Colonic mucosa (tissue), 4 donors: Measurements from ENCODE around the gene ASTL. TPM values are rescaled to one million over a fixed set of nuclear protein-coding genes. Genes with fewer than 3 reads are reported as not detected.

ENCODE experiments used
- DNase-seq: peaks from one replicate; pipeline ENCODE4 v3.0.0-alpha.2; 2020
- H3K27ac ChIP-seq: fragments of 200-600 bp; one replicate; pipeline ENCODE4 v1.8.0; 2021
- H3K27me3 ChIP-seq: fragments of 200-600 bp; one replicate; pipeline ENCODE4 v1.8.0; 2021
- H3K36me3 ChIP-seq: fragments of 200-600 bp; one replicate; pipeline ENCODE4 v1.8.0; 2021
- H3K4me1 ChIP-seq: fragments of 200-600 bp; one replicate; pipeline ENCODE4 v1.8.0; 2021; ENCODE audit warnings: mild to moderate bottlenecking
- H3K4me3 ChIP-seq: fragments of 200-600 bp; one replicate; pipeline ENCODE4 v1.8.0; 2021
- H3K9ac ChIP-seq, 2 donors: one replicate each; pipeline ENCODE4 v1.7.0; 2013; ENCODE audit warnings: control low read depth in 2 of 2, low read depth in 2 of 2, low read length in 2 of 2
- H3K9me3 ChIP-seq: fragments of 200-600 bp; one replicate; pipeline ENCODE4 v1.8.0; 2021
- CTCF ChIP-seq: fragments of 200-600 bp; IDR thresholded peaks from one replicate; pipeline ENCODE4 v1.8.0; 2022; ENCODE audit warnings: antibody characterized with exemption, mild to moderate bottlenecking
- intact Hi-C: fragments of 100-400 bp; cut with DNase I; formaldehyde crosslinking; loops from one replicate; pipeline ENCODE4 v1.14.1; 2022
- total RNA-seq, 2 donors: library from RNA; stranded (reverse); fragmentation: NEBNext Ultra II Directional in 1 of 2; extraction: Animal tissue kit (Norgen Biotek cat#: 25700) in 1 of 2; gene quantifications; one replicate each; pipeline ENCODE4 v1.2.1, GENCODE V29; 2021
- donor health status: healthy.
- donor health status: DM: no; HTN: no; CAD: no.
- donor health status: DM: no; HTN: no; CAD: no.

Gene ASTL
- total RNA-seq, 2 donors from 2014 or later, result 0.82 TPM; not detected in 1

- intact Hi-C loops, result no loop called here
Measured at GRCh38 chr2:96139181-96139758, 968 bp upstream of the ASTL start.

GRCh38 chr2:96137321-96138178 is 752 bp downstream of the ASTL start:
- H3K9me3 ChIP-seq, result no peaks in the 10 kb centered on the region
- TF ChIP-seq CTCF, result no peak
- no peaks in the 10 kb centered on the region for H3K4me1 ChIP-seq
- H3K4me3 ChIP-seq, result no peak overlapping the region
- H3K36me3 ChIP-seq, result no peaks in the 10 kb centered on the region
- H3K27ac ChIP-seq, result no peak overlapping the region
- H3K9ac ChIP-seq, result peak overlapping the region in 1 of 2 donors; percentile 8
- no peaks in the 10 kb centered on the region for H3K27me3 ChIP-seq
- no peak for DNase-seq
- intact Hi-C loops, result no loop called here

More at GRCh38 chr2:96139181-96139758, 968 bp upstream of the ASTL start:
- DNase-seq, result no peak
- TF ChIP-seq CTCF, result no peak
- no peaks in the 10 kb centered on the region for H3K36me3 ChIP-seq
- H3K9me3 ChIP-seq, result no peaks in the 10 kb centered on the region
- H3K9ac ChIP-seq, result no peak overlapping the region
- H3K27ac ChIP-seq, result no peak overlapping the region
- no peaks in the 10 kb centered on the region for H3K4me1 ChIP-seq
- H3K4me3 ChIP-seq, result no peak overlapping the region
- no peaks in the 10 kb centered on the region for H3K27me3 ChIP-seq

- H3K9ac ChIP-seq, result no peak overlapping the region
- intact Hi-C loops, result no loop called here
- H3K9me3 ChIP-seq, result no peaks in the 10 kb centered on the region
- H3K4me3 ChIP-seq, result no peak overlapping the region
- TF ChIP-seq CTCF, result no peak
- H3K4me1 ChIP-seq, result no peaks in the 10 kb centered on the region
- DNase-seq, result no peak
- no peaks in the 10 kb centered on the region for H3K27me3 ChIP-seq
- no peaks in the 10 kb centered on the region for H3K36me3 ChIP-seq
- H3K27ac ChIP-seq, result no peak overlapping the region
Measured at GRCh38 chr2:96136129-96136720, 2.1 kb downstream of the ASTL start.

GRCh38 chr2:96135621-96136020 is 2.7 kb downstream of the ASTL start:
- Histone ChIP-seq H3K27me3 (no peaks in the 10 kb centered on the region), H3K4me3 (no peak overlapping the region), H3K9me3 (no peaks in the 10 kb centered on the region), H3K9ac (no peak overlapping the region), H3K4me1 (no peaks in the 10 kb centered on the region), H3K27ac (no peak overlapping the region), H3K36me3 (no peaks in the 10 kb centered on the region)
- DNase-seq, result no peak
- intact Hi-C loops, result no loop called here
- no peak for TF ChIP-seq CTCF

GRCh38 chr2:96135171-96135570 is 3.1 kb downstream of the ASTL start:
- Histone ChIP-seq H3K4me1 (no peaks in the 10 kb centered on the region), H3K27me3 (no peaks in the 10 kb centered on the region), H3K9me3 (no peaks in the 10 kb centered on the region), H3K4me3 (no peak overlapping the region), H3K27ac (no peak overlapping the region), H3K9ac (no peak overlapping the region), H3K36me3 (no peaks in the 10 kb centered on the region)
- intact Hi-C loops, result no loop called here
- no peak for TF ChIP-seq CTCF
- no peak for DNase-seq
